BLaER1 (cell line): ENCODE results near the gene PTPRM.

ENCODE experiments used
- H3K27ac ChIP-seq: shearing (Covaris generic); formaldehyde crosslinking; 2 replicates; pipeline ENCODE4 v1.8.1; 2022
- H3K27me3 ChIP-seq: shearing (Covaris generic); formaldehyde crosslinking; 2 replicates; pipeline ENCODE4 v1.8.1; 2022
- H3K36me3 ChIP-seq: shearing (Covaris generic); formaldehyde crosslinking; 2 replicates; pipeline ENCODE4 v1.8.1; 2022
- H3K4me1 ChIP-seq: shearing (Covaris generic); formaldehyde crosslinking; 2 replicates; pipeline ENCODE4 v1.8.1; 2022
- H3K4me2 ChIP-seq: shearing (Covaris generic); formaldehyde crosslinking; 2 replicates; pipeline ENCODE4 v1.8.1; 2022
- H3K4me3 ChIP-seq: shearing (Covaris generic); formaldehyde crosslinking; 2 replicates; pipeline ENCODE4 v1.8.1; 2022
- H3K9ac ChIP-seq: shearing (Covaris generic); formaldehyde crosslinking; 2 replicates; pipeline ENCODE4 v1.8.1; 2022
- H3K9me3 ChIP-seq: shearing (Covaris generic); formaldehyde crosslinking; 2 replicates; pipeline ENCODE4 v1.8.1; 2022
- H4K20me1 ChIP-seq: shearing (Covaris generic); formaldehyde crosslinking; 2 replicates; pipeline ENCODE4 v1.8.1; 2022
- Cebpa-rat ChIP-seq: shearing (Covaris generic); IDR thresholded peaks from 2 replicates; pipeline ENCODE4 v1.8.1; 2022

Gene PTPRM

GRCh38 chr18:7607540-7608173, 40.5 kb downstream of the PTPRM start:
- TF ChIP-seq Cebpa-rat: no peak
- H3K27ac ChIP-seq: no peak overlapping the region
- no peaks in the 10 kb centered on the region for H3K36me3 ChIP-seq
- H3K9me3 ChIP-seq: no peaks in the 10 kb centered on the region
- no peaks in the 10 kb centered on the region for H3K4me1 ChIP-seq
- no peak overlapping the region for H3K4me2 ChIP-seq
- no peaks in the 10 kb centered on the region for H3K27me3 ChIP-seq
- no peak overlapping the region for H3K9ac ChIP-seq
- H3K4me3 ChIP-seq: no peak overlapping the region
- H4K20me1 ChIP-seq: no peaks in the 10 kb centered on the region

- no peak for TF ChIP-seq Cebpa-rat
- H3K4me2 ChIP-seq: no peak overlapping the region
- no peak overlapping the region for H3K9ac ChIP-seq
- H3K27ac ChIP-seq: no peak overlapping the region
- no peaks in the 10 kb centered on the region for H4K20me1 ChIP-seq
- no peaks in the 10 kb centered on the region for H3K36me3 ChIP-seq
- H3K27me3 ChIP-seq: no peaks in the 10 kb centered on the region
- no peak overlapping the region for H3K4me3 ChIP-seq
- H3K9me3 ChIP-seq: no peaks in the 10 kb centered on the region
- no peaks in the 10 kb centered on the region for H3K4me1 ChIP-seq
Observed at GRCh38 chr18:7608174-7608550, 41.0 kb downstream of the PTPRM start.

- H3K27ac ChIP-seq: no peak overlapping the region
- no peak overlapping the region for H3K4me3 ChIP-seq
- no peaks in the 10 kb centered on the region for H3K4me1 ChIP-seq
- no peaks in the 10 kb centered on the region for H3K27me3 ChIP-seq
- H3K4me2 ChIP-seq: no peak overlapping the region
- H3K9me3 ChIP-seq: no peaks in the 10 kb centered on the region
- no peak overlapping the region for H3K9ac ChIP-seq
- H4K20me1 ChIP-seq: no peaks in the 10 kb centered on the region
- H3K36me3 ChIP-seq: no peaks in the 10 kb centered on the region
- TF ChIP-seq Cebpa-rat: no peak
Observed at GRCh38 chr18:7608781-7609201, 41.7 kb downstream of the PTPRM start.

GRCh38 chr18:7609617-7610016, 42.5 kb downstream of the PTPRM start:
- Histone ChIP-seq H3K27ac (no peak overlapping the region), H3K9ac (no peak overlapping the region)
- TF ChIP-seq Cebpa-rat: no peak

GRCh38 chr18:7614042-7614441, 46.9 kb downstream of the PTPRM start:
- Histone ChIP-seq H3K4me2 (no peak overlapping the region), H3K9me3 (no peaks in the 10 kb centered on the region), H3K9ac (no peak overlapping the region), H3K4me3 (no peak overlapping the region), H3K4me1 (no peaks in the 10 kb centered on the region), H4K20me1 (no peaks in the 10 kb centered on the region), H3K36me3 (no peaks in the 10 kb centered on the region), H3K27ac (no peak overlapping the region), H3K27me3 (no peaks in the 10 kb centered on the region)
- TF ChIP-seq Cebpa-rat: no peak

More at GRCh38 chr18:7609617-7610016, 42.5 kb downstream of the PTPRM start:
- H3K27me3 ChIP-seq: no peaks in the 10 kb centered on the region
- H4K20me1 ChIP-seq: no peaks in the 10 kb centered on the region
- H3K9me3 ChIP-seq: no peaks in the 10 kb centered on the region
- no peaks in the 10 kb centered on the region for H3K4me1 ChIP-seq
- no peaks in the 10 kb centered on the region for H3K36me3 ChIP-seq
- H3K4me2 ChIP-seq: no peak overlapping the region
- H3K4me3 ChIP-seq: no peak overlapping the region

GRCh38 chr18:7615840-7616239, 48.7 kb downstream of the PTPRM start:
- Histone ChIP-seq H4K20me1 (no peaks in the 10 kb centered on the region), H3K9me3 (no peaks in the 10 kb centered on the region), H3K36me3 (no peaks in the 10 kb centered on the region), H3K4me2 (no peak overlapping the region), H3K4me1 (no peaks in the 10 kb centered on the region), H3K27me3 (no peaks in the 10 kb centered on the region), H3K4me3 (no peak overlapping the region), H3K9ac (no peak overlapping the region), H3K27ac (no peak overlapping the region)
- TF ChIP-seq Cebpa-rat: no peak

GRCh38 chr18:7616661-7617060, 49.5 kb downstream of the PTPRM start:
- no peak overlapping the region for H3K27ac ChIP-seq

GRCh38 chr18:7617738-7618422, 50.8 kb downstream of the PTPRM start:
- no peak overlapping the region for H3K4me2 ChIP-seq
- H3K27ac ChIP-seq: no peak overlapping the region
- H3K4me3 ChIP-seq: no peak overlapping the region
- no peaks in the 10 kb centered on the region for H3K27me3 ChIP-seq
- H3K9me3 ChIP-seq: no peaks in the 10 kb centered on the region
- H3K9ac ChIP-seq: no peak overlapping the region
- no peaks in the 10 kb centered on the region for H3K36me3 ChIP-seq
- no peaks in the 10 kb centered on the region for H3K4me1 ChIP-seq
- H4K20me1 ChIP-seq: no peaks in the 10 kb centered on the region
- no peak for TF ChIP-seq Cebpa-rat

More at GRCh38 chr18:7616661-7617060, 49.5 kb downstream of the PTPRM start:
- Histone ChIP-seq H3K9ac (no peak overlapping the region), H4K20me1 (no peaks in the 10 kb centered on the region), H3K4me1 (no peaks in the 10 kb centered on the region), H3K9me3 (no peaks in the 10 kb centered on the region), H3K36me3 (no peaks in the 10 kb centered on the region), H3K4me2 (no peak overlapping the region), H3K4me3 (no peak overlapping the region), H3K27me3 (no peaks in the 10 kb centered on the region)
- no peak for TF ChIP-seq Cebpa-rat

- Histone ChIP-seq H3K9me3 (no peaks in the 10 kb centered on the region), H3K27ac (no peak overlapping the region), H4K20me1 (no peaks in the 10 kb centered on the region), H3K4me2 (no peak overlapping the region), H3K4me3 (no peak overlapping the region), H3K9ac (no peak overlapping the region), H3K27me3 (no peaks in the 10 kb centered on the region), H3K4me1 (no peaks in the 10 kb centered on the region), H3K36me3 (no peaks in the 10 kb centered on the region)
- TF ChIP-seq Cebpa-rat: no peak
Observed at GRCh38 chr18:7618891-7619442, 51.9 kb downstream of the PTPRM start.

- TF ChIP-seq Cebpa-rat: no peak
- H4K20me1 ChIP-seq: no peaks in the 10 kb centered on the region
- H3K4me1 ChIP-seq: no peaks in the 10 kb centered on the region
- no peak overlapping the region for H3K9ac ChIP-seq
- no peak overlapping the region for H3K27ac ChIP-seq
- H3K27me3 ChIP-seq: no peaks in the 10 kb centered on the region
- no peaks in the 10 kb centered on the region for H3K36me3 ChIP-seq
- H3K4me2 ChIP-seq: no peak overlapping the region
- no peaks in the 10 kb centered on the region for H3K9me3 ChIP-seq
- no peak overlapping the region for H3K4me3 ChIP-seq
Observed at GRCh38 chr18:7619676-7620075, 52.6 kb downstream of the PTPRM start.
